ENCODE measurements around the gene C22orf23. TPM values are rescaled to one million over a fixed set of nuclear protein-coding genes. Genes with fewer than 3 reads are reported as not detected.

The C22orf23 gene
- total and polyA plus RNA-seq, 2 of the 4 experiments (the other 2 are of a cell fraction): 0.39 to 0.54 TPM

DNA sequence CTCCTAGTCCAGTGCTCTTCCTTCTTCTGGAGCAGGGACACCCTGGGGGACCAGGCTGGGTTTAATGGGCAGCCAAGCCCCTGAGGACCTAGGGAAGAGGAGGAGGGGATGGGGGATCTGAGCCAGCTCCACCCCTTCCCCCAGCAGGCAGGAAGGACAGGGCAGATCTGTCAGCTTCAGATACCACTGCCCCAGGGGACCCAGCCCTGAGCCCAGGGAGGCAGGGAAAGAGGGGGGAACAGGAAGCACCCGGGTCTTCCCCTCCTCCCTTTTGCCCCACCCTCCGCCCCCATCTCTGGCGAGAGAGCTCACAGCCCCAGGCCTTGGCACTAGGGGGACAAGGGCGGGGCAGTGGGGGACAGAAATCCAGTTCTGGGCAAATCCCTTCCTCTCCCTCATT is 42.7 kb upstream of the C22orf23 start:
- Histone ChIP-seq H2AFZ (replicated peaks; ENCODE audit: low read length, poor library complexity) (no peak overlapping the region), H2BK15ac (ENCODE audit: low read depth, low read length) (no peak overlapping the region), H3K14ac (replicated peaks; ENCODE audit: low read depth, low read length) (no peak overlapping the region), H2AK5ac (ENCODE audit: low read depth, low read length) (no peak overlapping the region), H3K9me1 (ENCODE audit: insufficient read depth, low read length) (peaks cover 11% of the 10 kb centered on the region; the same call in 1 of the 2 replicates), H3K56ac (ENCODE audit: extremely low read depth, insufficient read depth, low read length) (no peak overlapping the region), H3K27me3 (ENCODE audit: control insufficient read depth, insufficient read depth, low read length) (peaks cover 11% of the 10 kb centered on the region; the same call in 1 of the 2 replicates), H3K36me3 (ENCODE audit: control insufficient read depth, insufficient read depth, low read length) (no peaks in the 10 kb centered on the region), H3K9ac (ENCODE audit: low read depth, low read length) (no peak overlapping the region), H3K18ac (ENCODE audit: low read depth, low read length) (no peak overlapping the region), H3K27ac (ENCODE audit: insufficient read depth, low read length) (no peak overlapping the region), H4K5ac (ENCODE audit: low read depth, low read length) (no peak overlapping the region), H4K91ac (ENCODE audit: insufficient read depth, low read depth, low read length) (no peak overlapping the region), H3K79me1 (ENCODE audit: low read depth in 1 of 2, low read length in 2 of 2) (no peaks in the 10 kb centered on the region), H3K4me2 (ENCODE audit: low read depth, low read length) (no peak overlapping the region), H3K23ac (ENCODE audit: low read depth, low read length) (no peak overlapping the region), H2BK20ac (ENCODE audit: low read depth, low read length) (no peak overlapping the region), H3K4me1 (ENCODE audit: control insufficient read depth, insufficient read depth, low read length) (peaks cover 3% of the 10 kb centered on the region; the same call in 1 of the 2 replicates), H4K20me1 (ENCODE audit: insufficient read depth, low read length) (no peaks in the 10 kb centered on the region), H3K4ac (ENCODE audit: low read depth, low read length) (no peak overlapping the region), H3K9me3 (ENCODE audit: control insufficient read depth, insufficient read depth, low read length) (no peaks in the 10 kb centered on the region), H4K8ac (ENCODE audit: low read depth in 2 of 2, low read length in 2 of 2) (no peak overlapping the region), H2BK5ac (ENCODE audit: low read depth, low read length, poor library complexity, severe bottlenecking) (no peak overlapping the region), H2AK9ac (replicated peaks; ENCODE audit: low read depth, low read length, poor library complexity) (no peak overlapping the region), H2BK120ac (ENCODE audit: low read depth, low read length) (no peak overlapping the region), H3K4me3 (ENCODE audit: insufficient read depth, low read depth, low read length) (no peak overlapping the region)
- CTCF ChIA-PET: no interaction called here
- BruUV-seq (replicated peaks): no TSS peak
- no peak for DNase-seq
- in situ Hi-C loops (cut with MboI; ENCODE audit: low sequenced_read_pairs): no loop called here
- no CpG with 5 or more reads among the region's 4 CpGs for WGBS, 2 experiments (ENCODE audit: extremely low coverage in 2 of 2, insufficient read length in 1 of 2)
- no peak for ATAC-seq (ENCODE audit: low read depth)
- dilution Hi-C loops (cut with HindIII; ENCODE audit: low sequenced_read_pairs, unreplicated experiment): no loop called here
- POLR2A ChIA-PET (ENCODE audit: unreplicated experiment): no interaction called here
- intact Hi-C loops (cut with micrococcal nuclease): no loop called here
- TF ChIP-seq CHD1 (IDR thresholded peaks at IDR 0.05; ENCODE audit: low read depth, low read length) (no peak), NFE2L2 (IDR thresholded peaks at IDR 0.05; ENCODE audit: low read depth, low read length) (no peak), FOS (IDR thresholded peaks at IDR 0.05; ENCODE audit: low read depth, low read length) (no peak)
- TF ChIP-seq, protein P1, sequence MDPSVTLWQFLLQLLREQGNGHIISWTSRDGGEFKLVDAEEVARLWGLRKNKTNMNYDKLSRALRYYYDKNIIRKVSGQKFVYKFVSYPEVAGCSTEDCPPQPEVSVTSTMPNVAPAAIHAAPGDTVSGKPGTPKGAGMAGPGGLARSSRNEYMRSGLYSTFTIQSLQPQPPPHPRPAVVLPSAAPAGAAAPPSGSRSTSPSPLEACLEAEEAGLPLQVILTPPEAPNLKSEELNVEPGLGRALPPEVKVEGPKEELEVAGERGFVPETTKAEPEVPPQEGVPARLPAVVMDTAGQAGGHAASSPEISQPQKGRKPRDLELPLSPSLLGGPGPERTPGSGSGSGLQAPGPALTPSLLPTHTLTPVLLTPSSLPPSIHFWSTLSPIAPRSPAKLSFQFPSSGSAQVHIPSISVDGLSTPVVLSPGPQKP (IDR thresholded peaks at IDR 0.05; ENCODE audit: borderline replicate concordance, low read depth, low read length): no peak
- TF ChIP-seq, protein P2, sequence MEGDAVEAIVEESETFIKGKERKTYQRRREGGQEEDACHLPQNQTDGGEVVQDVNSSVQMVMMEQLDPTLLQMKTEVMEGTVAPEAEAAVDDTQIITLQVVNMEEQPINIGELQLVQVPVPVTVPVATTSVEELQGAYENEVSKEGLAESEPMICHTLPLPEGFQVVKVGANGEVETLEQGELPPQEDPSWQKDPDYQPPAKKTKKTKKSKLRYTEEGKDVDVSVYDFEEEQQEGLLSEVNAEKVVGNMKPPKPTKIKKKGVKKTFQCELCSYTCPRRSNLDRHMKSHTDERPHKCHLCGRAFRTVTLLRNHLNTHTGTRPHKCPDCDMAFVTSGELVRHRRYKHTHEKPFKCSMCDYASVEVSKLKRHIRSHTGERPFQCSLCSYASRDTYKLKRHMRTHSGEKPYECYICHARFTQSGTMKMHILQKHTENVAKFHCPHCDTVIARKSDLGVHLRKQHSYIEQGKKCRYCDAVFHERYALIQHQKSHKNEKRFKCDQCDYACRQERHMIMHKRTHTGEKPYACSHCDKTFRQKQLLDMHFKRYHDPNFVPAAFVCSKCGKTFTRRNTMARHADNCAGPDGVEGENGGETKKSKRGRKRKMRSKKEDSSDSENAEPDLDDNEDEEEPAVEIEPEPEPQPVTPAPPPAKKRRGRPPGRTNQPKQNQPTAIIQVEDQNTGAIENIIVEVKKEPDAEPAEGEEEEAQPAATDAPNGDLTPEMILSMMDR (conservative IDR thresholded peaks at IDR 0.05; ENCODE audit: low read depth, low read length): no peak
